Esophagus squamous epithelium (tissue), 5 donors: ENCODE results near the gene SPON1. TPM values are rescaled to one million over a fixed set of nuclear protein-coding genes. Genes with fewer than 3 reads are reported as not detected.

Experiments
- DNase-seq: peaks from one replicate; lab custom pipeline; 2025; lab: John Stamatoyannopoulos, UW
- H3K27ac ChIP-seq, 4 donors: fragments of 200-600 bp; sonication (generic); one replicate each; pipeline ENCODE4 v1.5.1; 2016 to 2019; ENCODE audit warnings: mild to moderate bottlenecking in 1 of 4
- H3K27me3 ChIP-seq, 4 donors: fragments of 200-600 bp; sonication (generic); 1 replicate in 3 of 4; 2 replicates in 1 of 4; pipeline versions ENCODE4 v1.5.1 to v1.6.0; 2017 to 2021; ENCODE audit warnings: antibody characterized with exemption in 1 of 4
- H3K36me3 ChIP-seq, 3 donors: fragments of 200-600 bp; sonication (generic); one replicate each; pipeline ENCODE4 v1.5.1; 2016 to 2019
- H3K4me1 ChIP-seq, 3 donors: fragments of 200-600 bp; sonication (generic); one replicate each; pipeline ENCODE4 v1.5.1; 2017 to 2019
- H3K4me3 ChIP-seq, 4 donors: fragments of 200-600 bp; sonication (generic); 1 replicate in 3 of 4; 2 replicates in 1 of 4; pipeline ENCODE4 v1.5.1; 2016 to 2019; ENCODE audit warnings: mild to moderate bottlenecking in 2 of 4, moderate library complexity in 1 of 4
- H3K9me3 ChIP-seq, 3 donors: fragments of 200-600 bp; sonication (generic); one replicate each; pipeline ENCODE4 v1.5.1; 2016 to 2019
- CTCF ChIP-seq, 6 experiments: fragments of 450-650 bp in 4 of 6; fragments of 200-600 bp in 2 of 6; sonication (generic) in 2 of 6; IDR thresholded peaks; one replicate each; pipeline ENCODE4 v1.5.1; 2016 to 2019; ENCODE audit warnings: antibody characterized with exemption in 6 of 6, mild to moderate bottlenecking in 4 of 6, moderate library complexity in 4 of 6
- POLR2A ChIP-seq, 4 donors: fragments of 450-650 bp; IDR thresholded peaks; one replicate each; pipeline ENCODE4 v1.6.1; 2017; ENCODE audit warnings: antibody characterized with exemption in 4 of 4, mild to moderate bottlenecking in 4 of 4, moderate library complexity in 3 of 4
- WGBS, 2 donors: methylation state at CpG; one replicate each; pipeline ENCODE4 v1.1.5; 2018; 5-methylcytosine and 5-hydroxymethylcytosine counted together
- intact Hi-C: fragments of 100-400 bp; cut with DNase I; formaldehyde crosslinking; loops from one replicate; pipeline ENCODE4 v1.15.0; 2022
- total RNA-seq, 4 donors: library from RNA; depleted of rRNA; stranded (reverse); fragments of >200 nt; gene quantifications; one replicate each; pipeline ENCODE4 v1.1.0, GENCODE V29; 2016
- donor health status: DM: yes; HTN: yes; CAD: no.

SPON1 gene
- total RNA-seq, 4 donors from 2014 or later = 1.6 to 44.4 (median 6.5) TPM

GRCh38 chr11:13993096-13993765, 30.7 kb downstream of the SPON1 start:
- Histone ChIP-seq H3K27me3 (no peaks in the 10 kb centered on the region), H3K4me1 (peaks cover 0 to 7% (median 0%) of the 10 kb centered on the region in 3 donors), H3K36me3 (no peaks in the 10 kb centered on the region), H3K4me3 (no peak overlapping the region), H3K9me3 (no peaks in the 10 kb centered on the region), H3K27ac (no peak overlapping the region)
- 76 to 85% methylated on average over 6 to 7 of the region's 7 CpGs for WGBS, 2 donors
- intact Hi-C loops = no loop called here
- no peak for DNase-seq
- no peak for TF ChIP-seq CTCF (IDR thresholded peaks at IDR 0.05)
- TF ChIP-seq POLR2A (IDR thresholded peaks at IDR 0.05) = no peak

- no peak overlapping the region for H3K4me3 ChIP-seq
- no peaks in the 10 kb centered on the region for H3K4me1 ChIP-seq
- no peaks in the 10 kb centered on the region for H3K36me3 ChIP-seq
- DNase-seq = no peak
- peaks cover 0 to 8% (median 4%) of the 10 kb centered on the region in 3 donors for H3K9me3 ChIP-seq
- intact Hi-C loops = no loop called here
- 81 to 83% methylated on average over 4 of the region's 4 CpGs for WGBS, 2 donors
- H3K27ac ChIP-seq = no peak overlapping the region
- TF ChIP-seq POLR2A (IDR thresholded peaks at IDR 0.05) (no peak), CTCF (IDR thresholded peaks at IDR 0.05) (no peak)
- no peaks in the 10 kb centered on the region for H3K27me3 ChIP-seq
Measured at GRCh38 chr11:13997881-13998280, 35.4 kb downstream of the SPON1 start.

GRCh38 chr11:13999704-14000103, 37.2 kb downstream of the SPON1 start:
- intact Hi-C loops = no loop called here
- H3K4me1 ChIP-seq = no peaks in the 10 kb centered on the region
- no peak for TF ChIP-seq CTCF (IDR thresholded peaks at IDR 0.05)
- TF ChIP-seq POLR2A (IDR thresholded peaks at IDR 0.05) = no peak
- peaks cover 0 to 8% (median 4%) of the 10 kb centered on the region in 3 donors for H3K9me3 ChIP-seq
- no peaks in the 10 kb centered on the region for H3K27me3 ChIP-seq
- no peak overlapping the region for H3K4me3 ChIP-seq
- H3K27ac ChIP-seq = no peak overlapping the region
- no peaks in the 10 kb centered on the region for H3K36me3 ChIP-seq
- no peak for DNase-seq

GRCh38 chr11:14001597-14001996, 39.1 kb downstream of the SPON1 start:
- peaks cover 0 to 8% (median 4%) of the 10 kb centered on the region in 3 donors for H3K9me3 ChIP-seq
- H3K27ac ChIP-seq = no peak overlapping the region
- TF ChIP-seq CTCF (IDR thresholded peaks at IDR 0.05) = no peak
- TF ChIP-seq POLR2A (IDR thresholded peaks at IDR 0.05) = no peak
- no peaks in the 10 kb centered on the region for H3K36me3 ChIP-seq
- H3K4me3 ChIP-seq = no peak overlapping the region
- 90 to 91% methylated on average over 2 of the region's 2 CpGs for WGBS, 2 donors
- H3K4me1 ChIP-seq = no peaks in the 10 kb centered on the region
- intact Hi-C loops = no loop called here
- H3K27me3 ChIP-seq = no peaks in the 10 kb centered on the region
- DNase-seq = no peak

GRCh38 chr11:14007566-14007965, 45.0 kb downstream of the SPON1 start:
- DNase-seq = no peak
- Histone ChIP-seq H3K27me3 (no peaks in the 10 kb centered on the region), H3K9me3 (no peaks in the 10 kb centered on the region), H3K27ac (no peak overlapping the region), H3K4me3 (no peak overlapping the region), H3K36me3 (no peaks in the 10 kb centered on the region), H3K4me1 (no peaks in the 10 kb centered on the region)
- WGBS, 2 donors = 79 to 83% methylated on average over 4 to 6 of the region's 6 CpGs
- no peak for TF ChIP-seq POLR2A (IDR thresholded peaks at IDR 0.05)
- intact Hi-C loops = no loop called here
